ENCODE data around the gene NUP205. TPM values are rescaled to one million over a fixed set of nuclear protein-coding genes. Genes with fewer than 3 reads are reported as not detected.
A peak's percentile ranks its signal among the peaks of the same experiment; 100 is the strongest.

Gene NUP205, protein sequence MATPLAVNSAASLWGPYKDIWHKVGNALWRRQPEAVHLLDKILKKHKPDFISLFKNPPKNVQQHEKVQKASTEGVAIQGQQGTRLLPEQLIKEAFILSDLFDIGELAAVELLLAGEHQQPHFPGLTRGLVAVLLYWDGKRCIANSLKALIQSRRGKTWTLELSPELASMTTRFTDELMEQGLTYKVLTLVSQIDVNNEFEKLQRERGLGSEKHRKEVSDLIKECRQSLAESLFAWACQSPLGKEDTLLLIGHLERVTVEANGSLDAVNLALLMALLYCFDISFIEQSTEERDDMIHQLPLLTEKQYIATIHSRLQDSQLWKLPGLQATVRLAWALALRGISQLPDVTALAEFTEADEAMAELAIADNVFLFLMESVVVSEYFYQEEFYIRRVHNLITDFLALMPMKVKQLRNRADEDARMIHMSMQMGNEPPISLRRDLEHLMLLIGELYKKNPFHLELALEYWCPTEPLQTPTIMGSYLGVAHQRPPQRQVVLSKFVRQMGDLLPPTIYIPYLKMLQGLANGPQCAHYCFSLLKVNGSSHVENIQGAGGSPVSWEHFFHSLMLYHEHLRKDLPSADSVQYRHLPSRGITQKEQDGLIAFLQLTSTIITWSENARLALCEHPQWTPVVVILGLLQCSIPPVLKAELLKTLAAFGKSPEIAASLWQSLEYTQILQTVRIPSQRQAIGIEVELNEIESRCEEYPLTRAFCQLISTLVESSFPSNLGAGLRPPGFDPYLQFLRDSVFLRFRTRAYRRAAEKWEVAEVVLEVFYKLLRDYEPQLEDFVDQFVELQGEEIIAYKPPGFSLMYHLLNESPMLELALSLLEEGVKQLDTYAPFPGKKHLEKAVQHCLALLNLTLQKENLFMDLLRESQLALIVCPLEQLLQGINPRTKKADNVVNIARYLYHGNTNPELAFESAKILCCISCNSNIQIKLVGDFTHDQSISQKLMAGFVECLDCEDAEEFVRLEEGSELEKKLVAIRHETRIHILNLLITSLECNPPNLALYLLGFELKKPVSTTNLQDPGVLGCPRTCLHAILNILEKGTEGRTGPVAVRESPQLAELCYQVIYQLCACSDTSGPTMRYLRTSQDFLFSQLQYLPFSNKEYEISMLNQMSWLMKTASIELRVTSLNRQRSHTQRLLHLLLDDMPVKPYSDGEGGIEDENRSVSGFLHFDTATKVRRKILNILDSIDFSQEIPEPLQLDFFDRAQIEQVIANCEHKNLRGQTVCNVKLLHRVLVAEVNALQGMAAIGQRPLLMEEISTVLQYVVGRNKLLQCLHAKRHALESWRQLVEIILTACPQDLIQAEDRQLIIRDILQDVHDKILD (N-terminal part only)
- total RNA-seq: 10 to 100 TPM; 25.8 to 36.8 TPM
- long read RNA-seq, full-length matches to known transcripts: 1 of 4 reads
- long read RNA-seq, partial matches to known transcripts: 3 of 4 reads
- long read RNA-seq, other reads (novel, unspliced or antisense): 0 of 4 reads

DNA sequence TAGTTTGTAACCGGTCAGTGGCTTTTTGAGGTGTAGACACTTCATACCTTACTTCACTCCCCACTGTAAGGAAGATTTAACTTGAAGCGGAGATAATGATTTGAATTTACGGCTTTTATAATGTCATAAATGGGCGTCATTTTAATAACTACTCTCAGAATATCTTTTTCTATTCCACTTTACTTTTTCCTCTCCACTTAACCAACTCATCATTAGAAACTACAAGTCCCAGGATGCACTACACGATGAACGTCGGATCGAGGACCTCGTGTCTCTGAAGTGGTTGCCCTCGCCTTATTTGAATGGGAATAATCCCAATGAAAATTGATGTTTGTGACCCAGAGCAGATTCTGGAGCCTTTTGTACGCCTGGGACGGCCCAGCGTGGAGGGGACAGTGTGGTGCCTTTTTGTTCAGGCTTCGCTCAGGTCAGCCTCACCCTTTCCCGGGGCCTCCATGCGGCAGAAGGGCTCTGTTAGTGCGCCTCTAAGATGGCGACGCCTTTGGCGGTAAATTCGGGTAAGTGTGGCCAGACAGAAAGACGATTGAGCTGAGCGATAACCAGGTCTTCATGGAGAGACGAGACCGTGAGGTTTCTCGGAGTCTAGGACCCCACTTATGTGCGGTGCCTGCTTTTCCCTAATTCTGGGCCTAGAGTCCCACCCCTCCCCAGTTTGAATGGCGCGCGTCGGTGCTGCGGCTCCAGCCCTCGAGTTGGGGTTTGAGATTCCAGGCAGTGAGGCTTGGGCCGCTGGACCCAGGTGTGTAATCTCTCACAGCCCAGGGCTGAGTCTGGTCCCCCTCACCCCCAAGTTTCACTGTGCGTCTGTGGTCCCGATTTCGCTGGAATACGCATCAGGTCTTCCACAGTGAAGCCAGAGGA, at the start of gene NUP205:
Gene NUP205, plus strand, starts transcription at position 463 of the 882 bp plus-strand sequence. Its CDS starts 28 bp downstream, at position 491.
- DNase-seq (peak; percentile 62 to 75), ATAC-seq (peak; percentile 93)
- intact Hi-C loops (cut with DNase I, micrococcal nuclease): loop anchor here in 1 of 2 donors (5.0 kb wide), 2 partner anchors 45 to 275 kb away; partner anchors contain the start of gene CNOT4

DNA sequence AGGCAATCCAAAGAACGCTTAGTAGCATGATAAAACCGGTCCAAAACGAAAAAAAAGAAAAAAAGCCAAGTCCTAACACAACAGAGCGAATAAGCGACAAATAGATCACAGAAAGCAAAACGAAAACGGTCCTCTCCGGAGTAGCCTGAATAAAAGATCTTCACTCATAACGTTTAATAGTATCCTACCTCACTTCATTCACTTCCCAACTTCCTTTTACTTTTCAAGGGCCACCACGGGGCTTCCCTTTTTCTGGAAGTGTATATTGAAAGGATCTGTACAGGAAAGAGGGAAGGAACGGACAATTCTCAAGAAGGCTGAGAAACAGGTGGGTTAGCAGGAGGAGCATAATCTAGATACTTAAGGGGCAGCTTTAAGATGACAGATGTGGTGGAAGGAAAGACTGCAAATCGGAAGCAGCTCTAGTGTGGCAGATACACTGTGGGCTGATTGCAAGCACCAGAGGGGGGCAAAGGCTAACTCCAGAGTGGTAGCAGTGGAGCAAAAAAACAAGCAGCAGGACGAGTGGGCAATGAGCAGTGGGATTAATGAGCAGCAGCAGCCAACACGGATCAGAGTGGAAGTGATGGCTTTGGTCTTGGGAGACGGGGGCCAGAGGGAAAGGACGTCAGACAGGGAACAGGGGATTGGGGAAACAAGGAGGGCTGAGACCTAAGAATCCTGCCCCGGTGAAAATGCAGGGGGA, 48.7 kb upstream of the NUP205 start:
- intact Hi-C loops (cut with DNase I, micrococcal nuclease): no loop called here
- peak in 1 of 2 donors; percentile 28 for DNase-seq
- ATAC-seq: peak; percentile 23

DNA sequence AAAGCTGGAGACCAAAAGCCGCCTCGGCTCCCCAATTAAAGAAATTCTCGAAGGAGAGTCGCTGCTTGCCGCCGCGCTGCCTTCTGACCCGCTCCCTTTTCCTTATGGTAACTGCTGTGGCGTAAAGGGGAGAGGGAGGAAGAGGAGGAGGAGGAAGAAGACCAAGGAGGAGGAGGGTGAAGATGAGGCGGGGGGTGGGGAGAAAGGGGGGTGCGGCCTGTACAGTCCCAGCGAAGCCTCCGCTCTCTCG, 48.2 kb upstream of the NUP205 start:
- intact Hi-C loops (cut with DNase I, micrococcal nuclease): no loop called here
- no peak for DNase-seq
- ATAC-seq: no peak

DNA sequence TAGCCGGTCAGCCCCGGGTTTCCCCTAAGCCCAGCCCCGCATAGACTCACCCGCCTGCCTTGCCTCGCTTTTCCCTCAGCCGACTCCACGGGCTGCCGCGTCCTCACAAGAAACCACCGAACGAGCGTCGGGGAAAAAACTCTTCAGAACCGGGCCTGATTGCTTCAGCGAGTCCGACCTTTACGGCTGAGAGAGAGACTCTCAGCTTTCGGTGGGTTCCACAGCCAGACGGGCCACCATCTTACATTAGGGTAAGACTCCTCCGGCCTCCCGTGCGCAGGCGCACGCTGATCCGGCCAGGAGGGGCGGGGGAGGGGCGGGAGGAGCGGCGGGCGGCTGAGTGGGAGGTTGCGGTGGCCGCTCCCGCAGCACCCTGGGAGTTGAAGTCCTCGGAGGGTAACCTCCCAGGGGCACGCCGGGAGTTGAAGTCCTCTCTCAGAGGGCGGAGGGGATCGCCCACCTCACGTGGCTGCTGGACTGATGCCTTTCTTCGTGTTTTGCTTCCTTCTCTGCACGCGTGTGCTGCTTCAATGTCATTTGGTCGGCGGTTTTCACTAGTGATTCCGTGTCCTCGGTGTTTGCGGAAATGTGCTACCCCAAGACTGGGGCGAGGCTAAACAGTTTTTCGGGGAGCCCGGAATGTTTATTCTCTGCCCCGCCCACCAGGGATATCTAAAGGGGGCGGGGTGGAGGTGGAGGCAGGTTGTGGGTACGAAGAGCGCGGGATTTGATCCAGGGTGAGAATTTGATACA, 47.7 kb upstream of the NUP205 start, which contains the start of gene CNOT4:
Gene CNOT4, minus strand, starts transcription at position 264 of the 753 bp plus-strand sequence. CDS start 71,771 bp downstream, outside the sequence.
- intact Hi-C loops (cut with DNase I, micrococcal nuclease): loop anchor here in 1 of 2 donors (5.0 kb wide), 1 partner anchor 47 kb away; the partner anchor contains the start of gene NUP205
- peak; percentile 96 for ATAC-seq
- peak; percentile 96 to 97 for DNase-seq

DNA sequence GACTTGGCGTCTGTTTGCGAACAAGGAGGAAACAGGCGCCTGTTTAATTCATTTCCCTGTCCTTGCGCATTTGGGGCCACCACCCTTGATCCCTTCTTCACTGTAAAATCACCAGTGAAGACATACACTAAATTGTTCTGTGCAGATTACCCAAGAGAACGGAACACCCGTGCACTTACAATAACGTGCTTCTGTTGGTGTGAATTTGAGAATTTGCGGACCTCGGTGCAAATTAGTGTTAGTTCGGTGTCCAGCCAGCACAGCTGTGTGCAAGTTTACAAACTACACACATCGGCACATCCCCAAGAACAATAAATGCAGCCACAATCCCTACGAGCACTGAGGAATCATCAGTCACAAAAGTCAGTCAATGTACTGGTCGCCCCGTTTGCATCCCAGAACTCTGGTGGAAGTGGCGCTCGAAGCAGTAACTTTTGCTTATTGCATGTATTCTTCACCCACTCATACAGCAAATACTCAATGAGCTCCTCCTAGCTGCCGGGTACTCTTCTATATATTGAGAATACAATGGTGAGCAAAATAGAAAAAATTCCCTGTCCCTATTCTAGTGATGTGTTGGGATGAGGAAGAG, 47.0 kb upstream of the NUP205 start:
- DNase-seq (peak; percentile 15 to 25), ATAC-seq (no peak)
- intact Hi-C loops (cut with DNase I, micrococcal nuclease): loop anchor here in 1 of 2 donors (5.0 kb wide), 1 partner anchor 47 kb away; the partner anchor contains the start of gene NUP205

DNA sequence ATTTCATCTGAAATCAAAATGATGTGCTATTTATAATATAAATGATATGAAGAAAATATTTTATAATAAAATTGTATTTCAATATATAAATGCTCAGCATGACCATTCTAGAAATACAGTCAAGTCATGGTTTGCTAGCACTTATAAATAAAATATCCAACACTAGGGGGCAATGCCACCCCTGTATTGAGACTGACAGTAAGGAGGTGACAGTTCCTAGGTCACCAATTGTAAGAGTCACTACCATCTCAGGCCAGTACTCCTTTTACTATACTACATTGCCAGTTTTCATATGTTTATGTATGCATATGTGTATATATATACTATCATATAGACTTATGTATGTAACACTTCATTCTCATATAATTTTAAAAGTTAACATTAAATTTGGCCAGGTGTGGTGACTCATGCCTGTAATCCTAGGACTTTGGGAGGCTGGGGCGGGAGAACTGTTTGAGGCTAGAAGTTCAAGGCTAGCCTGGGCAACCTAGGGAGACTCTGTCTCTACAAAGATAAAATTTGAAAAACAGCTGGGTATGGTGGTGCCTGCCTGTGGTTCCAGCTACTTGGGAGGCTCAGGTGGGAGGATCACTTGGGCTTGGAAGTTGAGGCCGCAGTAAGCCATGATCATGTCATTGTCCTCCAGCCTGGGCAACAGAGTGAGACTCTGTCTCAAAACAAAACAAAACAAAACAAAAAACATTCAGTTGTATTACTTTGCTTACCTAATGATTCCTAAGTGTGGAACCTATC, 45.4 kb upstream of the NUP205 start:
- DNase-seq (no peak), ATAC-seq (no peak)
- intact Hi-C loops (cut with DNase I, micrococcal nuclease): loop anchor here in 1 of 2 donors (5.0 kb wide), 1 partner anchor 45 kb away; the partner anchor contains the start of gene NUP205

DNA sequence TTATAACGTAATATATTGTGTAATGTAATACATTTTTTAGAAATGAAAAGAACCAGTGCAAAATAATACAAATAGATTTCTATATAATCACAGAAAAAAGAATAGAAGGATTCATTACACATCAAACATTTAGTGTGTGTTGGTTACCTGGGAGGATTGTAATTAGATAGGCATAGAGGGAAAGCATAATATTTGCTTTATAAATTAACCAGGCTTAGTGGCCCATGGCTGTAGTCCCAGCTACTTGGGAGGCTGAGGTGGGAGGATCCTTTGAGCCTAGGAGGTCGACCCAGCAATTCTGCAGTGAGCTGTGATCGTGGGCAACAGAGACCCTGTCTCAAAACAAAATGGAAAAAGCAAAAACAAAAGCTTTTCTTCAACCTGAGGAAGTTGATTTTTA, 42.9 kb upstream of the NUP205 start:
- no peak for DNase-seq
- intact Hi-C loops (cut with DNase I, micrococcal nuclease): loop anchor here in 1 of 2 donors (5.0 kb wide), 1 partner anchor 42 kb away; the partner anchor contains the start of gene NUP205

DNA sequence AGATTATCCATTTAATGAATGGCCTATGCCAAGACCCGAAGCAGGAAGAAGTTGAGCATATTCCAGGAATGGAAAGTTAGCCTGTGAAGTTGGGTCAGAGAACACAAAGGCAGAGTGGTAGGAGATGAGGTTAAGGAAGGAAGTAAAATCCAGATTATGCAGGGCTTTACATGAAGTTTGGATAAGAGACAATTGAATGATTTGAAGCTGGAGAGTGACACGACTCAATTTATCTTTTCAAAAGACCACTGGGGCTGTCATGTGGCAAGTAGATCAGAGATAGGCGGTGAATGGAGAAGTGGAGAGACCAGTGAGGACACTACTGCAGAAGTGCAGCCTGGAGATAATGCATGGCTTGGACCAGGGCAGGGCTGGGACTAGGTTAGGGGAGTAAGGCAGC, 40.7 kb upstream of the NUP205 start:
- DNase-seq (no peak), ATAC-seq (no peak)
- intact Hi-C loops (cut with DNase I, micrococcal nuclease): no loop called here

More for the DNA sequence above, 42.9 kb upstream of the NUP205 start:
- ATAC-seq: no peak

DNA sequence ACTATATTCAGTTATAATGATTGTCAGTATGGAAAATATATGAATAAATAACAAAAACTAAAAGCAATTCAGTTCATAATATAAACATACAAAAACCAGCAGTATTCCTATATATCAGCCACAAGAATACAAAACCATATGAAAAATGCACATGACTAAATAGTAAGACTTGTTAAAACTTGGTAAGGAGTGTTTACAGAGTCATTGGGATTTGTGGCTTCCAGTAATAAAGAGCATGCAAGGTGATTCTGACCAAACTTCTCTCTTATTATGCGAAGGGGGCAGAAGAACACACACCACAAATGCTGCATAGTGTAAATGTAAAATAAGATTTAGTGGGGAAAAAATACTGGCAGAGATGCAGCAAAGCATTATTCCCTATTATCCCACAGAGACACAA, 39.0 kb upstream of the NUP205 start:
- no peak for ATAC-seq
- intact Hi-C loops (cut with DNase I, micrococcal nuclease): no loop called here
- DNase-seq: no peak

DNA sequence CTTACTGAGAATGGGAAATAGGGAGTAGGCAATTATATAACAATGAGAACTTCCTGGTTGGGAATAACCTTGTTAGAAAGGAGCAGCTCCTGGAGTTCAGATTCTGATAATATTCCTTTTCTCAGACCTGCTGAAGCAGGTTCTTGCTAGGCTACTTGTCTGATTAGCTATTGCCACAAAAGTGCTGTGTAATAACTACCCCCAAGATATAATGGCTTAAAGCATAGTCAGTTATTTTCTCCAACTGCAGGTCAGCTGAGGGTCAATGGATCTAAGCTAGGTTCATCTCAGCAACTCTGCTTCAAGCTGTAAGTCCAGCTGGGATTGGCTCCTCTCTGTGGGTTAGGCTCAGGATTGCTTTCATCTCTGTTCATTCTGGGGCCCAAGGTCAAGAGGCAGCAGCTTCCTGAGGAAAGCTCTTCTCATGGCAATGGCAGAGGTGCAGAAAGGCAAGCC, 38.5 kb upstream of the NUP205 start:
- intact Hi-C loops (cut with DNase I, micrococcal nuclease): no loop called here
- DNase-seq (no peak), ATAC-seq (no peak)

DNA sequence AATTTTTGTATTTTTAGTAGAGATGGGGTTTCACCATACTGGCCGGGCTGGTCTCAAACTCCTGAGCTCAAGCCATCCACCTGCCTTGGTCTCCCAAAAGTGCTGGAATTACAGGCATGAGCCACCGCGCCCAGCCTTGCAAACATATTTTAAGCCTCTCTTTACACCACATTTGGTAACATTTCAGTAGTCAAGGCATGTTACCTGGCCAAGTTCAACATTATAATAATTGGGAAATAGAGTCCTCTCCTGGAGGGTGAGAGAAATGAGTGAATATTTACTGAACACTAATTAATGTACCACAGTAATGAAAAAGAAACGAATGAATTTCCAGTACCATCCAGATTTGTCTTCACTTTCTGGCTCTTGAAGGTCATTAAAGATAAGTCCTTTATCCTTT, 37.8 kb upstream of the NUP205 start:
- intact Hi-C loops (cut with DNase I, micrococcal nuclease): no loop called here
- ATAC-seq: no peak
- DNase-seq: no peak

DNA sequence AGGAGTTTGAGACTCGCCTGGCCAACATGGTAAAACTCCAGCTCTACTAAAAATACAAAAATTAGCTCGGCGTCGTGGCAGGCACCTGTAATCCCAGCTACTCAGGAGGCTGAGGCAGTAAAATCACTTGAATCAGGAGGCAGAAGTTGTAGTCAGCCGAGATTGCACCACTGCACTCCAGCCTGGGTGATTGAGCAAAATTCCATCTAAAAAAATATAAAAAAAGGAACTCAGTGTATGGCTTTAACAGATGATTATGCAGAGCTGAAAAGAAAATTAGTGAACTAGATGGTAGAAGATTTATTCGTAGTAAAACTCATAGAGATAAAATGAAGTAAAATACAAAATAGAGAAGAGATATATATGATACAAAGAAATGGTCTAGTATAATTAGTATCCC, 35.2 kb upstream of the NUP205 start:
- DNase-seq (no peak), ATAC-seq (no peak)
- intact Hi-C loops (cut with DNase I, micrococcal nuclease): no loop called here

DNA sequence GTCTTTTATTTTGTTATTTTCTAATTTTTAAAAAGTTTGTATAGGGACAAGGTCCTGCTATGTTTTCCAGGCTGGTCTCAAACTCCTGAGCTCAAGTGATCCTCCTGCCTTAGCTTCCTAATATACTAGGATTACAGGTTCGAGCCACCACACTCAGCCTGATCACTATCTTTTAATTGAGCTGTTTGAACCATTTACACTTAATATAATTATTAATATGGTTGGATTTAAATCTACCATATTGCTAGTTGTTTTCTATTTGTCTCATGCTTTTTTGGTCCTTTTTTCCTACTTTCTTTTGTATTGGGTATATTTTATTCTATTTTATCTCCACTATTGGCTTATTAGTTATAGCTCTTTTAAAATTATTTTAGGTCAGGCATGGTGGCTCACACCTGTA, 34.6 kb upstream of the NUP205 start:
- DNase-seq (no peak), ATAC-seq (no peak)
- intact Hi-C loops (cut with DNase I, micrococcal nuclease): no loop called here

DNA sequence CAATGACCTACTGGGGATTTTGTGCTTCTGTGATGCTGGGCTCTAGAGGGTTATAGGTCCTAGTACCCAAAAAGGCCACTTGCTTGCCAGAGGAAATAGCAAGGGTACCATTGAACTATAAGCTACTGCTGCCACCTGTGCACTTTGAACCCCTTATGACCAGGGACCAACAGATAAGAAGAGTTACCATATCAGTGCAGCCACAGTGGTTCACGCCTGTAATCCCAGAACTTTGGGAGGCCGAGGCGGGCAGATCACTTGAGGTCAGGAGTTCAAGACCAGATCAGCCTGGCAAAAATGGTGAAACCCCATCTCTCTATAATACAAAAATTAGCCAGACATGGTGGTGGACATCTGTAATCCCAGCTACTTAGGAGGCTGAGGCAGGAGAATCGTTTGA, 32.3 kb upstream of the NUP205 start:
- DNase-seq (no peak), ATAC-seq (no peak)

DNA sequence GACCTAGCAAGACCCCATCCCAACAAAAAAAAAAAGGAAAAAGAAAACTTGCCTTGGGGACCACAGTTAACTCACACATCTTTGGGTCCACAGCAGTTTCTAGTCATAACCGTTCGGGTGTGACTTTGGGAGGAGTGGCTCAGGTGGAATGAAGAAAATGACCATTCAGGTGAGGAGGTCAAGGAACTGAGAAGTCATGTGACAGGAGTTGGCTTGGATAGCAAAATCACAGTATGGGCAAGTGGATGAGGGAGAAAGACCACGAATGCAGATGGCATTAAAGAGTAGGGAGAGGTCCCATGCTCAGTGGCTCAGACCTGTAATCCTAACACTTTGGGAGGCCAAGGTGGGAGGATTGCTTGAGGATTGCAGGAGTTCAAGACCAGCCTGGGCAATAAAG, 30.7 kb upstream of the NUP205 start:
- intact Hi-C loops (cut with DNase I, micrococcal nuclease): no loop called here

More for the DNA sequence above, 32.3 kb upstream of the NUP205 start:
- intact Hi-C loops (cut with DNase I, micrococcal nuclease): no loop called here

More for the DNA sequence above, 30.7 kb upstream of the NUP205 start:
- no peak for DNase-seq
- no peak for ATAC-seq

Measured in left colon (tissue), 2 donors.